Left lung (tissue), 10 donors: ENCODE measurements around the gene RNASE9. TPM values are rescaled to one million over a fixed set of nuclear protein-coding genes. Genes with fewer than 3 reads are reported as not detected.
"Not testable (repeated sequence)": the region's sequence is repeated elsewhere in the genome, so short reads cannot be mapped to it uniquely, and the experiment has no call there.

Experiments
- ATAC-seq: fragments of 200-7000 bp; cut with Tn5 transposase; one replicate; pipeline ENCODE4 v1.9.1; 2020; ENCODE audit warnings: moderate library complexity
- DNase-seq, 4 donors: peaks; one replicate each; pipeline ENCODE4 v3.0.0-alpha.2; 2013 to 2020
- H3K27ac ChIP-seq, 2 donors: fragments of 200-600 bp; sonication (generic) in 1 of 2; one replicate each; pipeline versions ENCODE4 v1.5.0 to v1.8.0; 2020 to 2021
- H3K27me3 ChIP-seq, 2 donors: fragments of 200-600 bp; sonication (generic) in 1 of 2; one replicate each; pipeline versions ENCODE4 v1.5.0 to v1.8.0; 2020 to 2021
- H3K36me3 ChIP-seq, 2 donors: fragments of 200-600 bp; sonication (generic) in 1 of 2; one replicate each; pipeline versions ENCODE4 v1.5.0 to v1.8.0; 2020 to 2021
- H3K4me1 ChIP-seq, 2 donors: fragments of 200-600 bp; one replicate each; pipeline ENCODE4 v1.8.0; 2021
- H3K4me3 ChIP-seq, 2 donors: fragments of 200-600 bp; sonication (generic) in 1 of 2; one replicate each; pipeline versions ENCODE4 v1.5.0 to v1.8.0; 2020 to 2021; ENCODE audit warnings: mild to moderate bottlenecking in 1 of 2
- H3K9me3 ChIP-seq, 2 donors: fragments of 200-600 bp; sonication (generic) in 1 of 2; one replicate each; pipeline versions ENCODE4 v1.5.0 to v1.8.0; 2020 to 2021
- intact Hi-C, 2 donors: fragments of 100-400 bp; cut with DNase I; formaldehyde crosslinking; loops; one replicate each; pipeline versions ENCODE4 v1.11.2 to v1.14.2; 2022
- polyA plus RNA-seq, 6 donors: library from polyadenylated mRNA; unstranded; fragments of 120-200 nt; gene quantifications; one replicate each; pipeline ENCODE4 v1.2.1, GENCODE V29; 2013; ENCODE audit not compliant: insufficient read length in 6 of 6
- total RNA-seq, 2 donors: library from RNA; stranded (reverse); fragmentation: NEBNext Ultra II Directional; extraction: Animal tissue kit (Norgen Biotek cat#: 25700); gene quantifications; one replicate each; pipeline ENCODE4 v1.2.1, GENCODE V29; 2021
- TF ChIP-seq, protein P1 (sequence below), 2 donors: fragments of 200-600 bp; sonication (generic) in 1 of 2; IDR thresholded peaks; one replicate each; pipeline versions ENCODE4 v1.5.0 to v1.8.0; 2021; ENCODE audit warnings: antibody characterized with exemption in 2 of 2
- donor health status: DM: no; HTN: yes; CAD: no.
- donor health status: DM: no; HTN: no; CAD: no.

Gene RNASE9
- total and polyA plus RNA-seq, 8 donors, result not detected

DNA sequence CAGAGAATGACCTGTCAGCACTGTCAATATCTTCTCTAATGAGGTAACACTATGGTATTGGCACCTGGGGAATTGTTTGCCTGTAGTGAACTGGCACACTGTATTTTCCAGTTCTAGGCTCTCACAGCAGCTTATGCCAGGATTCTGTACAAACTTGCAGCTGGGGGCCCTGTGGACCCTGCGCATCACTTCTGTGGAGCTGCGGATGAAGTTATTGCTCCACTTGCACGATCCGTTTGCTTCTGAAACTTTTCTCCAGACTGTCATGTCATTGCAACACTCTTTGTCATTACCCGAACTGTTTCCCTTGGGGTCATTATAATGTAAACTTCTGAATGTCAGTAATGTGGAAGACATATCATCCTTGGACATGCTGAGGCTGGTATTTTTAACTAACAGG, 23.1 kb upstream of the RNASE9 start:
- Histone ChIP-seq H3K4me3 (no peak overlapping the region), H3K4me1 (no peaks in the 10 kb centered on the region), H3K9me3 (no peaks in the 10 kb centered on the region), H3K36me3 (no peaks in the 10 kb centered on the region), H3K27me3 (no peaks in the 10 kb centered on the region), H3K27ac (no peak overlapping the region)
- intact Hi-C loops, result no loop called here
- TF ChIP-seq, protein P1, sequence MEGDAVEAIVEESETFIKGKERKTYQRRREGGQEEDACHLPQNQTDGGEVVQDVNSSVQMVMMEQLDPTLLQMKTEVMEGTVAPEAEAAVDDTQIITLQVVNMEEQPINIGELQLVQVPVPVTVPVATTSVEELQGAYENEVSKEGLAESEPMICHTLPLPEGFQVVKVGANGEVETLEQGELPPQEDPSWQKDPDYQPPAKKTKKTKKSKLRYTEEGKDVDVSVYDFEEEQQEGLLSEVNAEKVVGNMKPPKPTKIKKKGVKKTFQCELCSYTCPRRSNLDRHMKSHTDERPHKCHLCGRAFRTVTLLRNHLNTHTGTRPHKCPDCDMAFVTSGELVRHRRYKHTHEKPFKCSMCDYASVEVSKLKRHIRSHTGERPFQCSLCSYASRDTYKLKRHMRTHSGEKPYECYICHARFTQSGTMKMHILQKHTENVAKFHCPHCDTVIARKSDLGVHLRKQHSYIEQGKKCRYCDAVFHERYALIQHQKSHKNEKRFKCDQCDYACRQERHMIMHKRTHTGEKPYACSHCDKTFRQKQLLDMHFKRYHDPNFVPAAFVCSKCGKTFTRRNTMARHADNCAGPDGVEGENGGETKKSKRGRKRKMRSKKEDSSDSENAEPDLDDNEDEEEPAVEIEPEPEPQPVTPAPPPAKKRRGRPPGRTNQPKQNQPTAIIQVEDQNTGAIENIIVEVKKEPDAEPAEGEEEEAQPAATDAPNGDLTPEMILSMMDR (IDR thresholded peaks at IDR 0.05), result no peak
- no peak for DNase-seq
- ATAC-seq, result no peak

DNA sequence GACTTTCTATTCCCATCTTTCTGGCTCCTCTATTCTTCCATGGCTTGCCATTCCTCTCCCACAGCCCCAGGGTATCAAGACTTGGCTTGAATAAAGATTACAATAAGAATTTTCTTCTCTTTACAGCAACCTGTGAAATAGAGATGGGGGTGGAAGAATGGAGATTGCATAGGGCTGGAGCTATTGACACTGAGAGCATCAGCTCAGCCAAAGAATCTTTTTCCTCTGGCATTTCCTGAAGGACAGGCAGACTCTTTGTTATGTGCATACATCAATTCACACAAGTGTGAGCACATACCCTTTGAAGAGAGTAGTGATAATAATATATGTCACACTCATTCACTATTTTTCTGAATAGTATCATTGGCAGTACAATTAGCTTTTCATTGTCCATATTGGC, 22.3 kb upstream of the RNASE9 start:
- no peak overlapping the region for H3K4me3 ChIP-seq
- H3K36me3 ChIP-seq, result no peaks in the 10 kb centered on the region
- no peaks in the 10 kb centered on the region for H3K27me3 ChIP-seq
- intact Hi-C loops, result no loop called here
- DNase-seq (no peak), ATAC-seq (no peak)
- H3K4me1 ChIP-seq, result no peaks in the 10 kb centered on the region
- H3K27ac ChIP-seq, result no peak overlapping the region
- TF ChIP-seq, protein P1 (IDR thresholded peaks at IDR 0.05), result no peak
- no peaks in the 10 kb centered on the region for H3K9me3 ChIP-seq

DNA sequence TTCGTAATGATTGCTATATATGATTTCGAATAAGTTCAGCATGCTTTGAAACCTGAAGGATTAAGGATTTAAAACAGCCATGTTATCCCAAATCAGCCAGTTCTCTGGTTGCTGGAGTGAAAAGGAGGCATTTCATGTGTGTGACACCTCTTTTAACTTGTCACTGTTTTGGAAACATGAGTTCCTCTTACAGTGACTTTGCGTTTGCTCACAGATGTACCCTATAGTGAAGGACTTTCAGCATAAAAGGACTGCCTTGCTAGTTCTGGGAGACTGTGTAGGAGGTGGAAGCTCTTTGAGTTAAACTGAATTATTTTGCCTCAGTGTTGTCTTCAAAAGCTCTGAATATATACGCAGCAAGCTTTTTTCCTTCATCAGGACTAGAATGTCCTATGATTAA, 19.4 kb upstream of the RNASE9 start:
- DNase-seq, result no peak
- Histone ChIP-seq H3K36me3 (no peaks in the 10 kb centered on the region), H3K4me3 (no peak overlapping the region), H3K27me3 (no peaks in the 10 kb centered on the region), H3K27ac (no peak overlapping the region), H3K4me1 (no peaks in the 10 kb centered on the region), H3K9me3 (no peaks in the 10 kb centered on the region)
- no peak for ATAC-seq
- intact Hi-C loops, result no loop called here
- TF ChIP-seq, protein P1 (IDR thresholded peaks at IDR 0.05), result no peak

DNA sequence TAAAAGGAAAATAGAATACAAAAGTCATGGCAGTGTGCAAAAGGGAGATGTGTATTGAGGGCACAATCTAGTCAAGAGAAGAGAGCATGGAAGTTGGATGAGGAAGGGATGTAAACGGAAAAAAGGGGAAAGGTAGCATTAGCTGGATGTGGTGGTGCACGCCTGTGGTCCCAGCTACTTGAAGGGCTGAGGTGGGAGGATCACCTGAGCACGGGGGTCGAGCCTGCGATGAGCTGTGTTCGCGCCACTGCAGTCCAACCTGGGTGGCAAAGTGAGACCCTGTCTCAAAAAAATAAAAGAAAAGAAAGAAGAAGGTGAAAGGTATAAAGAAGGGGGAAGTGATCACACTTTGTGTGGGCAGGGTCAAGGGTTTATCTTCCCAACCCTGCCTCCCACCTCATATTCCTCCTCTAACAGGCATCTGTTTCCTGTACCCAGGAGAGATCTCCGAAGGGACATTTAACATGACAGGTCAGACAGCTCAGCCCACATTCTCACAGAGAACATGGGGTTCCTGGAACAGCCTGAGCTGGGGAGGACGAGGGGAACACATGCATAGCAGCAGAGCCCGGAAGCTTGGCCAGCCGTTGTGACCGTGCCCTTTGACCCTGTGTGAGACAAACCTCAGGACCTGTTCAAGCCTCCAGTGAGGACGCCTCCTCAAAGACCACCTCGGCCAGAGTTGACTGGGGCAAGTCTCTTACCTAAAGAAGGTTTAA, 18.1 kb upstream of the RNASE9 start:
- H3K4me3 ChIP-seq, result no peak overlapping the region
- intact Hi-C loops, result no loop called here
- H3K4me1 ChIP-seq, result no peaks in the 10 kb centered on the region
- ATAC-seq (no peak), DNase-seq (no peak)
- no peaks in the 10 kb centered on the region for H3K27me3 ChIP-seq
- no peak overlapping the region for H3K27ac ChIP-seq
- H3K9me3 ChIP-seq, result no peaks in the 10 kb centered on the region
- TF ChIP-seq, protein P1 (IDR thresholded peaks at IDR 0.05), result no peak
- H3K36me3 ChIP-seq, result no peaks in the 10 kb centered on the region

DNA sequence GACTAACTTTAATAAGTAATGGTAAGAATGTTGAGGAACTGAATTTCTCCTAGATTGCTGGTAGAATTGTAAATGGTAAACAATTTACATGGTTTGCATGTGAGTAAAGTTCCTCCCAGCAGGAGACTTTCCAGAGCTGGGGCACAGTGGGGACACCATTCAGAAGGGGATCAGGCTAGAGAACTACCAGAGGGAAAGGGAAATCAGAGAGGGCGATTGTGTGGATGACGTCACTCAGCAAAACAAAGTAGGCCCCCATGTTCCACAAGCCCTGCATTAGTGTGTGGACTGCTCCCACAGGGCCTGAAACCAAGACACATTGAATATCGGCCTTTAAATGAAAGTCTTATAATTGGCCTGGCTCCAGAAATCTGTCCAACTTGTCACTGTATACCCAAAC, 17.5 kb upstream of the RNASE9 start:
- no peak overlapping the region for H3K27ac ChIP-seq
- ATAC-seq (no peak), DNase-seq (no peak)
- H3K9me3 ChIP-seq, result no peaks in the 10 kb centered on the region
- no peaks in the 10 kb centered on the region for H3K4me1 ChIP-seq
- TF ChIP-seq, protein P1 (IDR thresholded peaks at IDR 0.05), result no peak
- intact Hi-C loops, result no loop called here
- no peaks in the 10 kb centered on the region for H3K27me3 ChIP-seq
- no peaks in the 10 kb centered on the region for H3K36me3 ChIP-seq
- H3K4me3 ChIP-seq, result no peak overlapping the region

DNA sequence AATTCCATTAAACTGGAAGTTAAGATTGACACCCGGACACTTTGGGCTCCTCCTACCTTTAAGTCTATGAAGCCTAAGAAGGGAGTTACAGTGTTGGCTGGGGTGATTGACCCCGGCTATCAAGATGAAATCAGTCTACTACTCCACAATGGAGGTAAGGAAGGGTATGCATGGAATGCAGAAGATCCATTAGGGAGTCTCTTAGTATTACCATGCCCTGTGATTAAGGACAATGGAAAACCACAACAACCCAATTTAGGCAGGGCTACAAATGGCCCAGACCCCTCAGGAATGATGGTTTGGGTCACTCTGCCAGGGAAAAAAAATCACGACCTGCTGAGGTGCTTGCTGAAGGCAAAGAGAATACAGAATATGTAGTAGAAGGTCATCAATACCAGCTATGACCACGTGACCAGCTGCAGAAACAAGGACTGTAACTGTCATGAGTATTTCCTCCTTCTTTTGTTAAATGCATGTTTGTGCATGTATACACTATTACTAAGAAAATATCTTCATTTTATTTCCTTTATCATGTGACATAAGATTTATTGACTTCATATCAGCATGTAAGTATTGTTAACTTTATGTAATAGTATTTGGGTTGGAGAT, 11.6 kb upstream of the RNASE9 start:
- peaks cover 0 to 21% of the 10 kb centered on the region in 2 donors for H3K9me3 ChIP-seq
- H3K4me3 ChIP-seq, H3K27me3 ChIP-seq, DNase-seq, H3K36me3 ChIP-seq, intact Hi-C loops, H3K4me1 ChIP-seq, H3K27ac ChIP-seq, ATAC-seq: not testable (repeated sequence)

DNA sequence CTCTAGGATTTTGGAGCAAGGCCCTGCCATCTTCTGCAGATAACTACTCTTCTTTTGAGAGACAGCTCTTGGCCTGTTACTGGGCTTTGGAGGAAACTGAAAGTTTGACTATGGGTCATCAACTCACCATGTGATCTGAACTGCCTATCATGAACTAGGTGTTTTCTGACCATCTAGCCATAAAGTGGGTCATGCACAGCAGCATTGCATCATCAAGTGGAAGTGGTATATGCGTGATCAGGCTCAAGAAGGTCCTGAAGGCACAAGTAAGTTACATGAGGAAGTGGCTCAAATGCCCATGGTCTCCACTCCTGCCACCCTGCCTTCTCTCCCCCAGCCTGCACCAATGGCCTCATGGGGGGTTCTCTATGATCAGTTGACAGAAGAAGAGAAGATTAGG, 9.9 kb upstream of the RNASE9 start:
- H3K4me3 ChIP-seq, H3K27ac ChIP-seq, intact Hi-C loops, H3K4me1 ChIP-seq, ATAC-seq, DNase-seq, H3K27me3 ChIP-seq, H3K36me3 ChIP-seq: not testable (repeated sequence)
- peaks cover 0 to 21% of the 10 kb centered on the region in 2 donors for H3K9me3 ChIP-seq

DNA sequence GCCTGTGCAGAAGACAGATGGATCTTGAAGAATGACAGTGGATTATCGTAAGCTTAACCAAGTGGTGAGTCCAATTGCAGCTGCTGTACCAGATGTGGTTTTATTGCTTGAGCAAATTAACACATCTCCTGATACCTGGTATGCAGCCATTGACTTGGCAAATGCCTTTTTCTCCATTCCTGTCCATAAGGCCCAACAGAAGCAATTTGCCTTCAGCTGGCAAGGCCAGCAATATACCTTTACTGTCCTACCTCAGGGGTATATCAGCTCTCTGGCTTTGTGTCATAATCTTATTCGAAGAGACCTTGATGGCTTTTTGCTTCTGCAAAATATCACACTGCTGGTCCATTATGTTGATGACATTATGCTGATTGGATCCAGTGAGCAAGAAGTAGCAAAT, 9.0 kb upstream of the RNASE9 start:
- H3K4me1 ChIP-seq, H3K27ac ChIP-seq, DNase-seq, ATAC-seq, H3K27me3 ChIP-seq, H3K4me3 ChIP-seq, H3K36me3 ChIP-seq, intact Hi-C loops: not testable (repeated sequence)
- peaks cover 0 to 21% of the 10 kb centered on the region in 2 donors for H3K9me3 ChIP-seq
